Measurements from ENCODE around the gene HAND1.

HAND1 gene

GRCh38 chr5:154506049-154506715 is 28.2 kb upstream of the HAND1 start:
- no peak for DNase-seq (ENCODE audit: low read depth in 1 of 2, low spot score in 1 of 2)
- TF ChIP-seq, protein P1, sequence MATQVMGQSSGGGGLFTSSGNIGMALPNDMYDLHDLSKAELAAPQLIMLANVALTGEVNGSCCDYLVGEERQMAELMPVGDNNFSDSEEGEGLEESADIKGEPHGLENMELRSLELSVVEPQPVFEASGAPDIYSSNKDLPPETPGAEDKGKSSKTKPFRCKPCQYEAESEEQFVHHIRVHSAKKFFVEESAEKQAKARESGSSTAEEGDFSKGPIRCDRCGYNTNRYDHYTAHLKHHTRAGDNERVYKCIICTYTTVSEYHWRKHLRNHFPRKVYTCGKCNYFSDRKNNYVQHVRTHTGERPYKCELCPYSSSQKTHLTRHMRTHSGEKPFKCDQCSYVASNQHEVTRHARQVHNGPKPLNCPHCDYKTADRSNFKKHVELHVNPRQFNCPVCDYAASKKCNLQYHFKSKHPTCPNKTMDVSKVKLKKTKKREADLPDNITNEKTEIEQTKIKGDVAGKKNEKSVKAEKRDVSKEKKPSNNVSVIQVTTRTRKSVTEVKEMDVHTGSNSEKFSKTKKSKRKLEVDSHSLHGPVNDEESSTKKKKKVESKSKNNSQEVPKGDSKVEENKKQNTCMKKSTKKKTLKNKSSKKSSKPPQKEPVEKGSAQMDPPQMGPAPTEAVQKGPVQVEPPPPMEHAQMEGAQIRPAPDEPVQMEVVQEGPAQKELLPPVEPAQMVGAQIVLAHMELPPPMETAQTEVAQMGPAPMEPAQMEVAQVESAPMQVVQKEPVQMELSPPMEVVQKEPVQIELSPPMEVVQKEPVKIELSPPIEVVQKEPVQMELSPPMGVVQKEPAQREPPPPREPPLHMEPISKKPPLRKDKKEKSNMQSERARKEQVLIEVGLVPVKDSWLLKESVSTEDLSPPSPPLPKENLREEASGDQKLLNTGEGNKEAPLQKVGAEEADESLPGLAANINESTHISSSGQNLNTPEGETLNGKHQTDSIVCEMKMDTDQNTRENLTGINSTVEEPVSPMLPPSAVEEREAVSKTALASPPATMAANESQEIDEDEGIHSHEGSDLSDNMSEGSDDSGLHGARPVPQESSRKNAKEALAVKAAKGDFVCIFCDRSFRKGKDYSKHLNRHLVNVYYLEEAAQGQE (IDR thresholded peaks at IDR 0.05; ENCODE audit: insufficient replicate concordance, low read depth): no peak
- TF ChIP-seq CTCF (IDR thresholded peaks at IDR 0.05; ENCODE audit: insufficient read depth, low read length) (no peak), GABPA (IDR thresholded peaks at IDR 0.05; ENCODE audit: low read depth) (no peak), SPI1 (IDR thresholded peaks at IDR 0.05; ENCODE audit: borderline replicate concordance, low read depth) (no peak), POLR2AphosphoS5 (IDR thresholded peaks at IDR 0.05; ENCODE audit: low read depth) (no peak)
- peaks cover 15% of the 10 kb centered on the region for H3K27me3 ChIP-seq (ENCODE audit: insufficient read depth, poor library complexity, severe bottlenecking)
- no peak overlapping the region for H3K4me3 ChIP-seq (replicated peaks; ENCODE audit: insufficient read depth, low read length)
- H3K27ac ChIP-seq (replicated peaks): no peak overlapping the region

DNA sequence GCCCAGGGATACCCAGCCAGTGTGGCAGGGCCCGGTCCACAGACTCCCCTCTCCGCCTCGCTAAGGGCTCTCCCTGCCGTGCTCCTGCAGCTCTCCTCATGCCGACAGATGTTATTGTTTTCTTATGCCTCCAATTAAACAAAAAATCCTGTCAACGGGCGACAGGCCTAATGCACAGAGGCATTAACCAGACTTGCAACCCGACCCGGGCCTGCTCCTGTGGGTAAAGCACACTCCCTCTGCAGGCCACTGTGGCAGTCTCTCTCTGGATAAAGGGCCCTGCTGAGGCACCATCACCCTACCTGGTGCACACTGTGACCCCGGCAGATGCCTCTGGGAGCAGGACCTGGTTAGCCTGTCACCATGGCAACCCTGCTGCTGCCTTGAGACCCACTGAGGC is 27.5 kb upstream of the HAND1 start:
- no peak overlapping the region for H3K27ac ChIP-seq (replicated peaks)
- H3K4me3 ChIP-seq (replicated peaks; ENCODE audit: insufficient read depth, low read length): no peak overlapping the region
- peaks cover 15% of the 10 kb centered on the region for H3K27me3 ChIP-seq (ENCODE audit: insufficient read depth, poor library complexity, severe bottlenecking)
- TF ChIP-seq POLR2AphosphoS5 (IDR thresholded peaks at IDR 0.05; ENCODE audit: low read depth) (no peak), GABPA (IDR thresholded peaks at IDR 0.05; ENCODE audit: low read depth) (no peak), SPI1 (IDR thresholded peaks at IDR 0.05; ENCODE audit: borderline replicate concordance, low read depth) (no peak), CTCF (IDR thresholded peaks at IDR 0.05; ENCODE audit: insufficient read depth, low read length) (no peak)
- TF ChIP-seq, protein P1 (IDR thresholded peaks at IDR 0.05; ENCODE audit: insufficient replicate concordance, low read depth): no peak
- DNase-seq (ENCODE audit: low read depth in 1 of 2, low spot score in 1 of 2): no peak

- no peak overlapping the region for H3K4me3 ChIP-seq (replicated peaks; ENCODE audit: insufficient read depth, low read length)
- TF ChIP-seq SPI1 (IDR thresholded peaks at IDR 0.05; ENCODE audit: borderline replicate concordance, low read depth) (no peak), POLR2AphosphoS5 (IDR thresholded peaks at IDR 0.05; ENCODE audit: low read depth) (no peak), CTCF (IDR thresholded peaks at IDR 0.05; ENCODE audit: insufficient read depth, low read length) (no peak), GABPA (IDR thresholded peaks at IDR 0.05; ENCODE audit: low read depth) (no peak)
- TF ChIP-seq, protein P1 (IDR thresholded peaks at IDR 0.05; ENCODE audit: insufficient replicate concordance, low read depth): no peak
- H3K27ac ChIP-seq (replicated peaks): no peak overlapping the region
- peaks cover 10% of the 10 kb centered on the region for H3K27me3 ChIP-seq (ENCODE audit: insufficient read depth, poor library complexity, severe bottlenecking)
- DNase-seq (ENCODE audit: low read depth in 1 of 2, low spot score in 1 of 2): no peak
These were observed 25.6 kb upstream of the HAND1 start for GRCh38 chr5:154503698-154504039.

Data from HL-60 (cell line).